ENCODE measurements around the gene TBC1D2B. TPM values are rescaled to one million over a fixed set of nuclear protein-coding genes. Genes with fewer than 3 reads are reported as not detected.

TBC1D2B gene
- total and polyA plus RNA-seq, 2 donors (not counting 3 experiments of a cell fraction or from before 2014, with no cell fraction given): 30.8 to 46.1 TPM

DNA sequence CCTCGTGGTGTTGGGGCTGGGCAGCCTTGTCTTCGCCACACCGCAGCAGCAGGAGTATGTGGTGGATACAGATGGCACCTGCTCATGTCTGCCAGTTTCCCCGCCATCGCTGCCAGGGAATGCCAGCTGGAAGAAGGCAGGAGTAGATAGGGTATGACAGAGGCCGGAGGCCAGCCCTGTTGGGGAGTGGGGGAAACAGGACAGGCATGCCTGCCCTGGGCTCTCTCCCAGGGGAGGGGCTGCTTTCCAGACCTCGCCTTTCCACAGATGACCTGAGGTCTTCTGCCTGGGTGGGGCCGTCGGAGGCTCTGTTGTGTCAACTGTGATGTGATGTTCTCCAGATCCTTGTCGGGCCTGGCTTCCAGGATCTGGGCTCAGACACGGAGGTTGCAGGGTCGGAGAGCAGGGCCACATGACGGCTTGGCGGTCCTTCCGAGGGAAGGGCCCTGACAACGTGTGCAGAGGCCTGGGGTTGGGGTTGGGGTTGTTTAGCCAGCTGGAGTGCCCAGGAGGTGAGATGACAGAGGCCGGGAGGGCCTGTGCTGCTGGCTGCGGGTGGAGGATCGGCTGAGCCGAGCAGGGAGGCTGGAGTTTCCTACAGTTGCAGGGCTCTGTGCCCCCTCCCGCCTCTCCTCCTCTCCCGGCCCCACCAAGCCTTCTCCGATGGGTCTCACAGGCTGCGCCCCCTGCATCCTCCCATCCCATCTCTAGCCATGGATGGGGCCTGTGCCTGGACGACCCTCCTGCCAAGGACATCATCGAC, 102.0 kb downstream of the TBC1D2B start:
- no peaks in the 10 kb centered on the region for H3K36me3 ChIP-seq (ENCODE audit: control insufficient read depth in 2 of 2, extremely low read depth in 1 of 2, insufficient read depth in 2 of 2, low read length in 2 of 2)
- H4K20me1 ChIP-seq (replicated peaks; ENCODE audit: control insufficient read depth, extremely low read depth, insufficient read depth, low read length): no peaks in the 10 kb centered on the region
- intact Hi-C loops (cut with micrococcal nuclease) (no loop called here), dilution Hi-C loops (cut with MboI; ENCODE audit: extremely low pct_ligation_motif_present, low sequenced_read_pairs) (no loop called here)
- H3K4me2 ChIP-seq (ENCODE audit: insufficient read depth, low read length): no peak overlapping the region
- FAIRE-seq (no peak), DNase-seq (ENCODE audit: low read depth, low spot score) (no peak)
- CTCF ChIA-PET: no interaction called here
- no peak overlapping the region for H3K4me3 ChIP-seq (replicated peaks in 1 of 3; ENCODE audit: insufficient read depth in 1 of 3, low read depth in 1 of 3, low read length in 3 of 3)
- no peak overlapping the region for H3K27ac ChIP-seq (ENCODE audit: insufficient read depth, low read depth, low read length)
- H3K4me1 ChIP-seq (ENCODE audit: control insufficient read depth, extremely low read depth, insufficient read depth, low read length): peaks cover 2% of the 10 kb centered on the region
- H3K9ac ChIP-seq (replicated peaks; ENCODE audit: extremely low read depth, insufficient read depth, low read length): no peak overlapping the region
- BruUV-seq (replicated peaks): no TSS peak
- H3K79me2 ChIP-seq (ENCODE audit: control insufficient read depth, insufficient read depth, low read length): no peaks in the 10 kb centered on the region
- no peaks in the 10 kb centered on the region for H3K9me3 ChIP-seq (replicated peaks; ENCODE audit: control insufficient read depth, insufficient read depth, low read length)
- no peak overlapping the region for H2AFZ ChIP-seq (ENCODE audit: low read depth, low read length)
- H3K9me1 ChIP-seq (replicated peaks; ENCODE audit: control insufficient read depth, extremely low read depth, insufficient read depth, low read length): no peaks in the 10 kb centered on the region
- H3K27me3 ChIP-seq (ENCODE audit: control insufficient read depth in 2 of 2, insufficient read depth in 2 of 2, low read length in 2 of 2): no peaks in the 10 kb centered on the region
- no peak for TF ChIP-seq MYC (IDR thresholded peaks at IDR 0.05; ENCODE audit: low read depth, low read length)
- TF ChIP-seq FOS (IDR thresholded peaks at IDR 0.05; ENCODE audit: borderline replicate concordance, insufficient read depth, low read length): no peak
- TF ChIP-seq, protein P1, sequence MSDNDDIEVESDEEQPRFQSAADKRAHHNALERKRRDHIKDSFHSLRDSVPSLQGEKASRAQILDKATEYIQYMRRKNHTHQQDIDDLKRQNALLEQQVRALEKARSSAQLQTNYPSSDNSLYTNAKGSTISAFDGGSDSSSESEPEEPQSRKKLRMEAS (IDR thresholded peaks at IDR 0.05; ENCODE audit: insufficient read depth, insufficient read length): no peak
- TF ChIP-seq GATA2 (IDR thresholded peaks at IDR 0.05; ENCODE audit: insufficient read depth, insufficient read length, low read depth, low read length): no peak
- no peak for TF ChIP-seq JUN (IDR thresholded peaks at IDR 0.05; ENCODE audit: borderline replicate concordance, insufficient read depth, insufficient read length, low read depth)
- no peak for TF ChIP-seq POLR2A (IDR thresholded peaks at IDR 0.05; ENCODE audit: low read depth, low read length)
- no peak for TF ChIP-seq POLR2AphosphoS5 (IDR thresholded peaks at IDR 0.05; ENCODE audit: insufficient read depth, low read depth, low read length)
- POLR2A ChIA-PET: no interaction called here

Data from endothelial cell of umbilical vein (primary cell).